NCI-H345 (cell line): Measurements from ENCODE around the gene ASMT.
"Not testable (repeated sequence)": the region's sequence is repeated elsewhere in the genome, so short reads cannot be mapped to it uniquely, and the experiment has no call there.

Experiments
- DNase-seq: peaks from one replicate; lab custom pipeline; 2025; lab: John Stamatoyannopoulos, UW

The ASMT gene, protein sequence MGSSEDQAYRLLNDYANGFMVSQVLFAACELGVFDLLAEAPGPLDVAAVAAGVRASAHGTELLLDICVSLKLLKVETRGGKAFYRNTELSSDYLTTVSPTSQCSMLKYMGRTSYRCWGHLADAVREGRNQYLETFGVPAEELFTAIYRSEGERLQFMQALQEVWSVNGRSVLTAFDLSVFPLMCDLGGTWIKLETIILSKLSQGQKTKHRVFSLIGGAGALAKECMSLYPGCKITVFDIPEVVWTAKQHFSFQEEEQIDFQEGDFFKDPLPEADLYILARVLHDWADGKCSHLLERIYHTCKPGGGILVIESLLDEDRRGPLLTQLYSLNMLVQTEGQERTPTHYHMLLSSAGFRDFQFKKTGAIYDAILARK

DNA sequence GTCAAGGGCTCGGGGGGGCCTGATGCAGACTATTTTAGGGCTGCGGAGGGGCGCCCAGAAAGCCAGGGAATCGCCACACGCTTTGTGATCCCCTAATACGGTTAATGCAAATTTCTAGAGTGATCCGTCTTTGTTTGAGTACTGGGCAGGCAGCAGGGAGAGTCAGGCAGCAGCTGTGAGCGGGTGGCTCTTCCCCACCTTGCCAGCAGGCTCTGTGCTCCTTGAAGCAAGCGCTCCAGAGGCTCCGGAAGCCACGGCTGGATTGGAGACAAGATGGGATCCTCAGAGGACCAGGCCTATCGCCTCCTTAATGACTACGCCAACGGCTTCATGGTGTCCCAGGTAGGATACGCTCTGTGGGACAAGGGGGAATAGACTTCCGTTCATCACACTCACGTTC is at the start of gene ASMT:
ASMT (plus strand) TSS at position 133 of the 400 bp plus-strand sequence; CDS start at position 274, 141 bp downstream.
- no peak for DNase-seq

DNA sequence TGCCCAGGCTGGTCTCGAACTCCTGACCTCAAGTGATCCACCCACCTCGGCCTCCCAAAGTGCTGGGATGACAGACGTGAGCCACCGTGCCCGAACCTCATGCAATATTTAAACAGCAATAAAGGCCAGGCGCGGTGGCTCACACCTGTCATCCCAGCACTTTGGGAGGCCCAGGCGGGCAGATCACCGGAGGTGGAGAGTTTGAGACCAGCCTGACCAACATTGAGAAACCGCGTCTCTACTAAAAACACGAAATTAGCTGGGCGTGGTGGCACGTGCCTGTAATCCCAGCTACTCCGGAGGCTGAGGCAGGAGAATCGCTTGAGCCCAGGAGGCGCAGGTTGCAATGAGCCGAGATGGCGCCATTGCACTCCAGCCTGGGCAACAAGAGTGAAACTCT is 40.7 kb upstream of the ASMT start:
- DNase-seq, result not testable (repeated sequence)

DNA sequence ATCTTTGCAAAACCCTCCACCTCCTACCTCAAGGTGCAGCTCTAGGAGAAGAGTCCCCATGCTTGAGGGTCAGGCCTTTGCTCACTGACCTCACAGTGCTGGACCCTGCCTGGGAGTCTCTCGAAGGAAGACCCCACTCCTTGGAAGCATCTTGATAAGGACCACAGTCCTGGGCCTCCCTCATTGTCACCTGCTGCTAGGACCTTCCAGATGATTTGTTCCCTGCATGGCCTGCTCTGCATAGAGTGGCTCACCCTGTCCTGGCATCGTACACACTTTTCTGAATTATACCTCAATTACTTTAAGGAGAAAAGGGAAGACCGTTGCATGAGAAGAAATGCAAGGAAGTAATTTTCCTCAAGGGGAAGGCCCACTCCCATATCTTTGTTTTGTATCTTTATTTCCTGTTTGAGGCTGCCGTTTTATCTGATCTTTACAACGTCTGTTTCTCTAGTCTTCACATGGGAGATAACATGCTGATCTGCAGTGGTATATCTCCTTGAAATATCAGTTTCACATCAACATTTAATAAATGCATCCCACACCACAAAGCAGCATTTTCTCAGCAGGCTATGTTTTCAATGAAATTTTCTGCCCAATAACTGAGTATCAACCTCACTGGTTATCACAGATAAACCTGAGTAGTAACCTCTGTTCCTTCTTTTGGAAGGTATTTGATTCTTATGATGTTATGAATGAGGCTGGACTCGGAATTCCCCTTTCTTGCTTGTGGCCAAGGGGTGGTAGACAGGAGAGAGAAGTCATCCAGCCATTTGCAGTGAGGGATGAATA is 38.5 kb upstream of the ASMT start:
- DNase-seq, result no peak

DNA sequence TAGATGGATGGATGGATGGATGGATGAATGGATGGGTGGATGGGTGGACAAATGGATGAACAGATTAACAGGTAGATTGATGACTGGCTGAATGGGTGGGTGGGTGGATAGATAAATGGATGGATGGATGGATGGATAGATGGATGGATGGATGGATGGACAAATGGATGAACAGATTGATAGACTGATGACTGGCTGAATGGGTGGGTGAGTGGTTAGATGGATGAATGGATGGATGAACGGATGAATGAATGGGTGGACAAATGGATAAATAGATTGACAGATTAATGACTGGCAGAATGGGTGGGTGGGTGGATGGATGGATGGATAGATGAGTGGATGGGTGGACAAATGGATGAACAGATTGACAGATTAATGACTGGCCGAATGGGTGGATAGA is 37.0 kb upstream of the ASMT start:
- no peak for DNase-seq

DNA sequence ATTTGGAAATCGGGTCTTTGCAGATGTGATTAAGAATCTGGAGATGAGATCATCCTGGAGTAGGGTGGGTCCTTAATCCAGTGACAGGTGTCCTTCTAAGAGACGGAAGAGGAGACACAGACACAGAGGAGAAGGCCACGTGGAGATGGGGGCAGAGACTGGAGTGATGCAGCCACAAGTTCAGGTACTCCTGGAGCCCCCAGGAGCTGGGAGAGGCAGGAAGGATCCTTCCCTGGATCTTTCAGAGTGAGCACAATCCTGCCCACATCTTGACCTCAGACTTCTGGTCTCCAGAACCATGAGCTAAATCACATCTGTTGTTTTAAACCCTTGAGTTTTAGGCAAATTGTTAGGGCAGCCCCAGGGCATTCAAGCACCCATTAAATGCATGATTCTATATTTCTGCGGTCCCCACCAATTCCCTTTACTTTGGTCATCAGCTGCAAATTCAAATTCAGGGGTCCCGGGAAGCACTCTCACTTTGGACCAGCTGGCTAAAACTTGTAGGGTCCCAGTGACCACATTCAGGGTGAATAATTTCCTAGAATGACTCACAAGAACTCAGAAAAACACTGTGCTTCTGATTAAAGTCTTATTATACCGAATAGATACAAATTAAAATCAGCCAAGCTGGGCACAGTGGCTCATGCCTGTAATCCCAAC is 36.2 kb upstream of the ASMT start:
- no peak for DNase-seq

DNA sequence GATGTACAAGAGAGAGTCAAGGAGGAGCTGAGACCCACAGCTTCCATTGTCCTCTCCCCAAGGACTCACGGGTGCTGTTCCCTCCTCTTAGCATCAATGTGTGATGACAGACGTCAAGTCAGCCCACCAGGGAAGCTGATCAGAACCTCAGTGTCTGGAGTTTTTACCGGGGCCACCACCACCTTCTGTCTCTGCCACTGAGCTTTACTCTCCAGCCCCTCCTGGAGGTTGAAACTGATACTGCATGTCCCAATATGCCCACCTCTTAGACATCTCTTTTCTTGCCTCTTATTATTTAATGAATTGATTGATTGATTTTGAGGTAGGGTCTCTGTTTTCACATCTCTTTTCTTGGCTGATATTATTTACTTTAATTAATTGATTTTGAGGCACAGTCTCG is 33.7 kb upstream of the ASMT start:
- DNase-seq, result peak; percentile 32

DNA sequence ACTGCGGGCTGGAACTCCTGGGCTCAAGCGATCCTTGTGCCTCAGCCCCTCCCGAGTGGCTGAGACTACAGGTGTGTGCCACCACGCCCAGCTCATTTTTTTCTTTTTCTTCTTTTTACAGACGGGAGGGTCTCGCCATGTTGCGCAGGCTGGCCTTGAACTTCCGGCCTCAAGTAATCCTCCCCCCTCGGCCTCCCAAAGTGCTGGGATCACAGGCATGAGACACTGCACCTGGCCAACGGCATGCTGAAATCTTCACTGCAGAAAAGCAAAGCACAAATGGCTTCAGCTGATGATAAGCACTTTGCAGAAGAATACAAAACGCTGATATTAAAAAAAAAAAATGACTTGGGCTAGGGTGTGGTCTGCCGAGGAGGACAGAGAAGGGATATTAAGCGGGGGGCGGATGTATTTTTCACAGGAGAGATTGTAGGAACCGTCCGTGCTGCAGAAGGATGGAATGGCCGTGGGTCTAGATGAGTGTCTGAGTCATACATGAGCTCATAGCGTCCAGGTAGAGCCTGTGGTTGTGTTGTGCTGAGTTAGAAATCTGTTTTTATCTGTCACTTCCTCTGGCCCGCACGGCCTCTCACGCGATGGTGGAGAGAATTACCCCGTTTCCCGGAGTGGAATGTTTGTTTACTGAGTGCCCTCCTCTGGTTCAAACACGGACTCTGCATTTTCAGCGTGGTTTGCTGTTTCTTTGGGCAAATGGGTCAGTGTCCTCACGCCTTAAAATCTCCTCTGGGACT is 32.0 kb upstream of the ASMT start:
- DNase-seq, result peak; percentile 32

DNA sequence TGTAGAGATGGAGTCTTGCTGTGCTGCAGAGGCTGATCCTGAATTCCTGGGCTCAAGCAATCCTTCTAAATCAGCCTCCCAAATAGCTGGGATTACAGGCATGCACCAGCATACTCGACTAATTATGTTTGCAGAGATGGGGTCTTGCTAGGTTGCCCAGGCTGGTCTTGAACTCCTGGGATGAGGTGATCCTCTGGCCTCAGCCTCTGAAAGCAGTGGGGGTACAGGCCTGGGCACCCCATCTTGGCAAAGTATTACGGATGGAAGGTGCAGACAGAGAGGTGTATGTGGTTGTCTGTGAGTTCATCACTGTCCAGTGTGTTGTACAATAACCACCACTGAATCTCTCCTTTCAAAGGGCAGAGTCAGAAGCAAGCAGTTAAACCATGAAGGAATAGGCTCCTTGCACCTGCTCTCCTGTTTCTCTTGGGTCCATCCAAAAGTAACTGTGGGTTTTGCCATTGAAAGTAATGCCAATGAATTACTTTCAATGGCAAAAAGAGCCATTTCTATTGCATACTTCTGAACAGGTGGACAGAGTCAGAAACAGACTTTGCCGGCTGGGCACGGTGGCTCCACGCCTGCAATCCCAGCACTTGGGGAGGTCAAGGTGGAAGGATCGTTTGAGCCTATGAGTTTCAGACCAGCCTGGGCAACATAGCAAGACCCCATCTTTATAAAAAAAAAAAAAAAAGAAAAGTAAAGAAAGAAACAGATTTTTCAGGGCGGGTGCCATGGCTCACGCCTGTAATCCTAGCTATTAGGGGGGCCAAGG is 30.4 kb upstream of the ASMT start:
- no peak for DNase-seq

DNA sequence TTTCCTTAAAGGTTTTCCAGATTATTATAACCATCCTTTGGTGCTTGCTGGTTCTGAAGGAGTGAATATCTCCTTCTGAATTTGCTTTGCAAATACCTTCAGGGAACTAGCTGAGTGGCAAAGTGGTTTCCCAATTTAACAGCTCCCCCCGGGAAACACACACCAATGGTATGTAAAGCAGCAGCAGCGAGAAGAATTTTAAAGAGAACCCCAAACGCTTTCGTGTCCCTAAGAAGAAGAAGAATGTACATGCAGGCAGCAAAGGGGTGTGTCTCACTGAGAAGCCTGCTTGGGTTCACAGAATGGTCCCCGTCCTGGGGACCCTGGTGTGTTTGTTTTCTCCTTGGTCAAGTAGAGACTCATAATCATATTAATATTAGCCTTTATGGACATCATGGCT is 27.7 kb upstream of the ASMT start:
- DNase-seq, result no peak

DNA sequence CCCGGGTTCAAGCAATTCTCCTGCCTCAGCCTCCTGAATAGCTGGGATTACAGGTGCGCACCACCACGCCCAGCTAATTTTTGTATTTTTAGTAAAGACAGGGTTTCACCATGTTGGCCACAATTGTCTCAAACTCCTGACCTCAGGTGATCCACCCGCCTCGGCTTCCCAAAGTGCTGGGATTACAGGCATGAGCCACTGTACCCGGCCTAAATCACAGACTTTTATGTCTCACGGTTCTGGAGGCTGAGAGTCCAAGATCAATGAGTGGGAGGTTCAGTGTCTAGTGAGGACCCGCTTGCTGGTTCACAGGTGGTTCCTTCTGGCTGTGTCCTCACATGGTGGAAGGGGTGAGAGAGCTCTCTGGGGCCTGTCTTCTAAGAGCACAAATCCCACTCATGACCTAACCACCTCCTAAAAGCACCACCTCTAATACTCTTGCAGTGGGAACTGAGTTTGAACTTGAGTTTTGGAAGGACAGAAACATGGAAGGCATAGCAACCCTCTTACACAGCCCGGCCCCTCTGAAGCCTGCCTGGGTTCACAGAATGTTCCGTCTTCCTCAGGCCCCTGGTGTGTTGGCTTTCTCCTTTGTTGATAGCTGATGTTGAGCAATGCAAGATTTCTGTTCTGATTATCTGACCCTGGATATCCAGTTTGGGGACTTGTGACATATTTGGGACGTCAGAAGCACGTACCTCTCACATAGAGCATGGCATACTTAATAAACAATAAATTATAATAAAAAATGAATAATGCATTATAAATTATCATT is 25.3 kb upstream of the ASMT start:
- no peak for DNase-seq

DNA sequence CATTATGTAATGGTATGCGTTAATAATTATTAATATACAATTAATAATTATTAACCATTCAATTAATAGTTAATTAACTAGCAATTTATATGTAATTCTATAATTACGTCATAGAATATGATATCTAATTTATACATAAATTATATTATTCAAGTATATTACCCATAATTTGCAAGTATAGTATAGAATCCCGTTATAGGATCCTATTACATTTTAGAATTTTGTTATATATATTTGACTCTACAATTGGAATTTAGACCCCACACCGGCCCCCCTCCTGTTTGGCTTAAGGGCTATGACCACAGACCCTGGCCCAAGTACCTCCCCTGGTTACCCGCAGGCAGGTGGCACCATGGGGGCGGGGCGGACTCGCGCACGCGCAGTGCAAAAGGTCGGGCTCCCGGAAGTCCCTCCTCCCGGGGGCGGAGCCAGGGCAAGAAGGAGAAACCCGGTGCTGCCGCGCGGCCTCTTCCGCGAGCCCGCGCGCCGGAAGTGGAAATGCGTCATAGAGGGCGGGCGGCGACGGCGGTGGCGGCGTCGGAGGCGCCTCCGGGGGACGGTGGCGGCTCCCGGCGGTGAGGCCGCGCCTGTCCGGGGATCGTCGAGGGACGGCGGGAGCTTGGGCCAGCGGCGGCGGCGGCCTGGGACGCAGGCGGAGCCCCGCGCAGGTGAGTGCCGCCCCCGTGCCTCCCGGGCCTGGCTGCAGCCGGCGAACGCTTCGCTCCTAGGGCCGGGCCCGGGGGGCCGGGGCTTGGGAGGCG is 23.6 kb upstream of the ASMT start, which contains the start of gene AKAP17A:
AKAP17A (plus strand) TSS at position 503 of the 761 bp plus-strand sequence. CDS start 1,859 bp downstream, outside the sequence.
- peak; percentile 93 for DNase-seq

DNA sequence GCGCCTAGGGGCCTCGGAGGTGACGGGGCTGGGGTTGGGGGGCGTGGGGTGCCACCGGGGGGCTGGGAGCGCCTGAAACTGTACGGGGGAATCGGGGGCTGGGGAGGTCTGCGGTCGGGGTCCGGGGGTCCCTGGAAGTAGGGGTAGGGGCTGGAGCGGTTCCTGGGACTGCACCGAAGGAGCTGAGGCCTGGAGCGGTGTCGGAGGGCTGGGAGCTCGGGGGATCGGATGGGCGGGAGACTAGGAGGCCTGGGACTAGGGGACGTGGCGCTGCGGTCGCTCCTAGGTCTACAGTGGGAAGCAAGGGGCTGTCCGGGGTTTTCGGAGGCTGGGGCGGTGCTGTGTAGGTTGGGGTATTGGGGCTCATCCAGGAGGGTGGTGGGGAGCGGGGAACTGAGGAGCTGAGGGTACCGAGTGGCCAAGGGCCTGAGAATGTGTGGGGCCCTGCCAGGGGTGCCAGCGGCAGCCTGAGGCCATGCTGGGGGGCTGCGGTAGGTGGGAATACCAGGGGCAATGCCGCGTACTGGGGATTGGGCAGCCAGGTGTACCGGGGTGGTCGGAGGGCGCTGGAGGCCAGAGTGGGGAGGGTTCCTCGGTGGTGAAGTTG is 22.9 kb upstream of the ASMT start:
- DNase-seq, result no peak

DNA sequence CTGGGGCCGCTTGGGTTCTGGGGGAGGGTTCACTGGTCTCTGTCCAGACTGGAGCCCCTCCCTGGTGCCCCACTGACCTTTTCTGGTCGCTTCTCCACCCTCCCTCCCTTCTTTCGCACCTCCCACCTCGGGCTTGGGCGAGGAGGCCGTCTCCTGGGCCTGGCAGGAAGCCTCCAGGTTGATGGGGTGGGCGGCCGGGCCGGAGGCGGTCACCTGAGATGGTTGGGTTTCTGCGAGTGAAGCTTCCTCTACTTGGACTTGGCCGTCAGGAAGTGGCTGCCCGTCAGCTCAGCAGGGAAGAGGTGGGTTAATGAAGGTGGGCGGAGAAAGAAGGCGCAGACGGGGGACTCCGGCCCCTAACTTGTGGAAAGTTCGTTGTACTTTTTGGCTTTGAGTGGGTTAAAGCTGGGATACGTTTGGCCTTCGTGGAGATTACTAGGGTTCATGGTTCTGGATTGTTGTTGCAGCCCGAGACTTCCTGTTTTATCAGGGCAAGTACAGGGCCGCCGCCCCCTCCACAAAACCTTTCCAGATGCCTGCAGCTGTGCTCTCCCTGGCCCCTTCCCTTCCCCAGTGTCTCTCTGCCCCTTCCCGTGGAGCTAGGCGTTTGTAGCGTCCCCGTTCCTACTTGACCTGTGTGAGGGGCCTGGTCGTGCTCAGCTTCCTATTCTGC is 22.3 kb upstream of the ASMT start:
- DNase-seq, result no peak

DNA sequence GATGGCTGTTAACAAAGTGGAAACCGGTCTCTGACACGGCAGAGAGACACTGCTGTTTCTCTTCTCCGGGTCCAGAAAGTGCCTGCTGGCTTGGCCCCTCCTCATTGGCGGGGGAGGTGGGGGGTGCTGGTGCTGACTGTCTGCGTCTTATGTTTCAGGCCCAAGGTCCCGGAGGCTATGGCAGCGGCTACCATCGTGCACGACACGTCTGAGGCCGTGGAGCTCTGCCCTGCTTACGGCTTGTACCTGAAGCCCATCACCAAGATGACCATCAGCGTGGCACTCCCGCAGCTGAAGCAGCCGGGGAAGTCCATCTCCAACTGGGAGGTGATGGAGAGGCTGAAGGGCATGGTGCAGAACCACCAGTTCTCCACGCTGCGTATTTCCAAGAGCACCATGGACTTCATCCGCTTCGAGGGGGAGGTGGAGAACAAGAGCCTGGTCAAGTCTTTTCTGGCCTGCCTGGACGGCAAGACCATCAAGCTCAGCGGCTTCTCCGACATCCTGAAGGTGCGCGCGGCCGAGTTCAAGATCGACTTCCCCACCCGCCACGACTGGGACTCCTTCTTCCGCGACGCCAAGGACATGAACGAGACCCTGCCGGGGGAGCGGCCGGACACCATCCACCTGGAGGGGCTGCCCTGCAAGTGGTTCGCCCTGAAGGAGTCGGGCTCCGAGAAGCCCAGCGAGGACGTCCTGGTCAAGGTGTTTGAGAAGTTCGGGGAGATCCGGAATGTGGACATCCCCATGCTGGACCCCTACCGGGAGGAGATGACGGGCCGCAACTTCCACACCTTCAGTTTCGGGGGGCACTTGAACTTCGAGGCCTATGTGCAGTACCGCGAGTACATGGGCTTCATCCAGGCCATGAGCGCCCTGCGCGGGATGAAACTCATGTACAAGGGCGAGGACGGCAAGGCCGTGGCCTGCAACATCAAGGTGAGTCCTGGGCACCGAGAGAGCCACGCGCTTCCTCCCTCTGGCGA is 21.3 kb upstream of the ASMT start:
- no peak for DNase-seq

DNA sequence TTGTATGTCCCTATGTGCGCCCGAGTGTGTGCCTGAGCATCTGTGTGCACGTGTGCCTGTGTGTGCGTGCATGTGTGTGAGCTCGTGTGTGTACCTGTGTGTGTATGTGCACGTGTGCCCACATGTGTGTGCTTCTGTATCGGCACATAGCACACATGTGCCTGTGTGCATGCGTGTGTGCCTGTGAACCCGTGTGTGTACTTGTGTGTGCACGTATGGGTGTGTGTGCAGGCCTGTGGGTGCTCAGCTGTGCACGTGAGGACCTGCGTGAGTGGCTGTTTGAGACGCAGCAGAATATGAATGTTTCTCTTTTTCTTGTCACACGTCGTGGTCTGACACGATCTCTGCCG is 19.2 kb upstream of the ASMT start:
- DNase-seq, result no peak

DNA sequence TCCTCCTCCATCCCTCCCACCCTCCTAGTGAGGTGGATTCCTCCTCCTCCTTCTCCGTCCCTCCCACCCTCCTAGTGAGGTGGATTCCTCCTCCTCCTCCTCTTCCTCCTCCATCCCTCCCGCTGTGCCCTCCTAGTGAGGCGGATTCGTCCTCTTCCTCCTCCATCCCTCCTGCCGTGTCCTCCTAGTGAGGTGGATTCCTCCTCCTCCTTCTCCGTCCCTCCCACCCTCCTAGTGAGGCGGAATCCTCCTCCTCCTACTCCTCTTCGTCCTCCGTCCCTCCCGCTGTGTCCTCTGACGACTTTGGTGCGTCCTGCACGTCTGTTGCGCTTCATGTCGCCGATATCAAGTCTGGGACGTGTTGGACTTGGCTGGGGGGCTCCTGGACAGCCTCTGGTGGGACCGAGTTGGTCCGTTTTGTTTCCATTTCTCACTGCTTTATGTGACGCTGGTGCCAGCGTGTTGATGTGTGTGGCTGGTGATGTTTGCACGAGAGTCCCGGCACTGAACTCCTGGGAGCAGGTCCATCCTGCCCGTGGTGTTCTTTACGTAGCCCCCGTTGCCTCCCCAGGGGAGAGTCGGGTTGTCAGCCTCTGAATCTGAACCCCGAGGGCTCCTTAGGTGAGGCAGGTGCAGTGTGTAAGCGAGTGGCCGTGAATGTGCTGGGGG is 18.0 kb upstream of the ASMT start:
- no peak for DNase-seq
